SU-DHL-6 (cell line): ENCODE results near the gene LOXL4.

Experiments used
- CTCF ChIP-seq: fragments of 200-600 bp; sonication (generic); IDR thresholded peaks from one replicate; pipeline ENCODE4 v1.5.1; 2017; ENCODE audit warnings: antibody characterized with exemption, mild to moderate bottlenecking, low read length, moderate library complexity; ENCODE audit not compliant: insufficient read depth, poor library complexity, severe bottlenecking
- EZH2phosphoT487 ChIP-seq: fragments of 200-600 bp; sonication (generic), shearing (Covaris generic); conservative IDR thresholded peaks from 2 replicates; pipeline ENCODE4 v1.6.1; 2018; ENCODE audit warnings: mild to moderate bottlenecking, antibody characterized with exemption, low read length, moderate library complexity, mixed read lengths

GRCh38 chr10:98300526-98301229, 32.7 kb upstream of the LOXL4 start:
- TF ChIP-seq CTCF (no peak), EZH2phosphoT487 (no peak)
